Fibroblast of lung (primary cell): ENCODE results near the gene BIRC3.

Experiments used
- CTCF ChIP-seq, 2 donors: IDR thresholded peaks in 1 of 2; conservative IDR thresholded peaks in 1 of 2; 1 replicate in 1 of 2; 2 replicates in 1 of 2; pipeline ENCODE4 v1.5.1; 2011 to 2012; ENCODE audit warnings: low read length in 2 of 2, control low read depth in 1 of 2, inconsistent platforms in 1 of 2, low read depth in 1 of 2, mild to moderate bottlenecking in 1 of 2
- EZH2 ChIP-seq: IDR thresholded peaks from 2 replicates; pipeline ENCODE4 v1.5.1; 2012; ENCODE audit warnings: low read length, control low read depth, mild to moderate bottlenecking; ENCODE audit errors: missing control alignments

GRCh38 chr11:102319544-102319943 is 2.3 kb downstream of the BIRC3 start:
- no peak for TF ChIP-seq CTCF (conservative IDR thresholded peaks at IDR 0.05 in 1 of 2, IDR thresholded peaks at IDR 0.05 in 1 of 2; ENCODE audit: low read depth in 1 of 2, low read length in 2 of 2)
- no peak for TF ChIP-seq EZH2
